H9 (cell line): ENCODE measurements around the gene GALNT13. TPM values are rescaled to one million over a fixed set of nuclear protein-coding genes. Genes with fewer than 3 reads are reported as not detected.

Experiments
- DNase-seq: peaks from one replicate; pipeline ENCODE4 v3.0.0-alpha.2; 2017
- H2AFZ ChIP-seq: one replicate; pipeline ENCODE4 v1.6.1; 2013; ENCODE audit warnings: mild to moderate bottlenecking, low read length, control low read depth, moderate library complexity
- H2AK5ac ChIP-seq: 2 replicates; pipeline ENCODE4 v1.6.1; 2013; ENCODE audit warnings: low read length, control low read depth, mixed read lengths; ENCODE audit not compliant: insufficient read length
- H2BK120ac ChIP-seq: one replicate; pipeline ENCODE4 v1.6.1; 2013; ENCODE audit warnings: low read depth, mild to moderate bottlenecking, low read length, control low read depth, inconsistent platforms; ENCODE audit not compliant: poor library complexity, severe bottlenecking
- H2BK12ac ChIP-seq: 2 replicates; pipeline ENCODE4 v1.6.1; 2013; ENCODE audit warnings: low read length, control low read depth, mixed read lengths, low read depth; ENCODE audit not compliant: insufficient read length
- H2BK15ac ChIP-seq: 2 replicates; pipeline ENCODE4 v1.6.1; 2013; ENCODE audit warnings: low read depth, low read length, control low read depth
- H2BK20ac ChIP-seq: one replicate; pipeline ENCODE4 v1.6.1; 2013; ENCODE audit warnings: low read depth, mild to moderate bottlenecking, low read length, control low read depth, inconsistent platforms; ENCODE audit not compliant: poor library complexity, severe bottlenecking
- H2BK5ac ChIP-seq: 2 replicates; pipeline ENCODE4 v1.6.1; 2013; ENCODE audit warnings: low read length, control low read depth, mixed read lengths; ENCODE audit not compliant: insufficient read length
- H3K14ac ChIP-seq: 2 replicates; pipeline ENCODE4 v1.6.1; 2013; ENCODE audit warnings: low read length, control low read depth; ENCODE audit not compliant: insufficient read depth
- H3K18ac ChIP-seq: 2 replicates; pipeline ENCODE4 v1.6.1; 2013; ENCODE audit warnings: low read depth, mild to moderate bottlenecking, mixed read lengths, low read length, control low read depth; ENCODE audit not compliant: insufficient read length
- H3K23ac ChIP-seq: 2 replicates; pipeline ENCODE4 v1.6.1; 2013; ENCODE audit warnings: low read length, control low read depth, mixed read lengths, low read depth; ENCODE audit not compliant: insufficient read length
- H3K23me2 ChIP-seq: 2 replicates; pipeline ENCODE4 v1.6.1; 2013; ENCODE audit warnings: low read depth, mild to moderate bottlenecking, mixed read lengths, low read length, control low read depth; ENCODE audit not compliant: insufficient read length, poor library complexity, severe bottlenecking
- H3K27ac ChIP-seq: 2 replicates; pipeline ENCODE4 v1.5.1; 2013; ENCODE audit warnings: low read length, control low read depth, mixed read lengths, low read depth; ENCODE audit not compliant: insufficient read length
- H3K27me3 ChIP-seq: 2 replicates; pipeline ENCODE4 v1.6.1; 2013; ENCODE audit warnings: low read length, control low read depth, inconsistent platforms; ENCODE audit not compliant: insufficient read depth
- H3K4ac ChIP-seq: 2 replicates; pipeline ENCODE4 v1.6.1; 2013; ENCODE audit warnings: low read depth, mild to moderate bottlenecking, control low read depth, inconsistent platforms, low read length, moderate library complexity
- H3K4me1 ChIP-seq: 2 replicates; pipeline ENCODE4 v1.6.1; 2013; ENCODE audit warnings: low read length, control low read depth, inconsistent platforms; ENCODE audit not compliant: insufficient read depth
- H3K4me2 ChIP-seq: 2 replicates; pipeline ENCODE4 v1.6.1; 2013; ENCODE audit warnings: low read length, control low read depth, mixed read lengths; ENCODE audit not compliant: insufficient read length, insufficient read depth
- H3K56ac ChIP-seq: 2 replicates; pipeline ENCODE4 v1.6.1; 2013; ENCODE audit warnings: low read depth, mild to moderate bottlenecking, mixed read lengths, low read length, control low read depth; ENCODE audit not compliant: insufficient read length
- H3K79me1 ChIP-seq: 2 replicates; pipeline ENCODE4 v1.6.1; 2013; ENCODE audit warnings: low read depth, mild to moderate bottlenecking, moderate library complexity, low read length, control low read depth, inconsistent platforms; ENCODE audit not compliant: insufficient read depth, poor library complexity, severe bottlenecking
- H3K79me2 ChIP-seq: 2 replicates; pipeline ENCODE4 v1.6.1; 2013; ENCODE audit warnings: low read length, control low read depth, inconsistent platforms; ENCODE audit not compliant: insufficient read depth
- H3K9ac ChIP-seq: 2 replicates; pipeline ENCODE4 v1.6.1; 2013; ENCODE audit warnings: low read length, control low read depth, mixed read lengths; ENCODE audit not compliant: insufficient read length; ENCODE audit errors: extremely low read depth
- H3K9me3 ChIP-seq: one replicate; pipeline ENCODE4 v1.6.1; 2013; ENCODE audit warnings: low read depth, low read length, inconsistent platforms; ENCODE audit not compliant: control insufficient read depth
- H3T11ph ChIP-seq: one replicate; pipeline ENCODE4 v1.6.1; 2013; ENCODE audit warnings: mild to moderate bottlenecking, low read length, control low read depth, inconsistent platforms
- H4K20me1 ChIP-seq: one replicate; pipeline ENCODE4 v1.6.1; 2013; ENCODE audit not compliant: control insufficient read depth, insufficient read length, insufficient read depth
- H4K5ac ChIP-seq: 2 replicates; pipeline ENCODE4 v1.6.1; 2013; ENCODE audit warnings: low read depth, mild to moderate bottlenecking, mixed read lengths, low read length, control low read depth; ENCODE audit not compliant: insufficient read length
- H4K8ac ChIP-seq: replicated peaks from 2 replicates; pipeline ENCODE4 v1.6.1; 2013; ENCODE audit warnings: low read length, control low read depth, mixed read lengths, low read depth; ENCODE audit not compliant: insufficient read length
- H4K91ac ChIP-seq: 2 replicates; pipeline ENCODE4 v1.6.1; 2013; ENCODE audit warnings: low read depth, mild to moderate bottlenecking, moderate library complexity, mixed read lengths, low read length, control low read depth; ENCODE audit not compliant: insufficient read length
- H3K27ac Mint-ChIP-seq, 3 experiments: 2 replicates in 2 of 3; 3 replicates in 1 of 3; pipeline ENCODE4 v1.8.0; 2020 to 2021; ENCODE audit warnings: mixed read lengths in 3 of 3, mild to moderate bottlenecking in 1 of 3, moderate library complexity in 1 of 3
- H3K27me3 Mint-ChIP-seq: 2 replicates; pipeline ENCODE4 v1.8.0; 2021; ENCODE audit warnings: low read depth, mild to moderate bottlenecking, moderate library complexity, mixed read lengths
- H3K36me3 Mint-ChIP-seq, 3 experiments: 2 replicates in 2 of 3; 3 replicates in 1 of 3; pipeline ENCODE4 v1.8.0; 2020 to 2021; ENCODE audit warnings: low read depth in 3 of 3, mixed read lengths in 3 of 3; ENCODE audit not compliant: insufficient read depth in 1 of 3
- H3K4me1 Mint-ChIP-seq, 2 experiments: 2 replicates each; pipeline ENCODE4 v1.8.0; 2020; ENCODE audit warnings: mixed read lengths in 2 of 2
- H3K4me3 Mint-ChIP-seq, 2 experiments: 2 replicates in 1 of 2; 3 replicates in 1 of 2; pipeline ENCODE4 v1.8.0; 2020 to 2021; ENCODE audit warnings: mild to moderate bottlenecking in 2 of 2, mixed read lengths in 2 of 2, moderate library complexity in 1 of 2
- H3K9me3 Mint-ChIP-seq, 2 experiments: 2 replicates in 1 of 2; 3 replicates in 1 of 2; pipeline ENCODE4 v1.8.0; 2020; ENCODE audit warnings: mild to moderate bottlenecking in 2 of 2, mixed read lengths in 2 of 2, moderate library complexity in 1 of 2
- WGBS: extraction: QIAGEN DNeasy Blood & Tissue Kit; methylation state at CpG from one replicate; pipeline ENCODE4 v1.1.7; 2013; ENCODE audit warnings: missing lambda C conversion rate, low lambda C conversion rate, mixed read lengths; ENCODE audit not compliant: insufficient read length; ENCODE audit errors: extremely low coverage; 5-methylcytosine and 5-hydroxymethylcytosine counted together
- total RNA-seq: library from RNA; stranded (reverse); gene quantifications from 2 replicates; pipeline ENCODE4 v1.2.1, GENCODE V29; 2021
- TF ChIP-seq, protein P1 (sequence below): fragments of 200-600 bp; sonication (generic); conservative IDR thresholded peaks from 3 replicates; pipeline ENCODE4 v1.8.0; 2021; ENCODE audit warnings: antibody characterized with exemption, mild to moderate bottlenecking

GALNT13 gene
- total RNA-seq, 1 experiment from 2014 or later, result 6.6 TPM

DNA sequence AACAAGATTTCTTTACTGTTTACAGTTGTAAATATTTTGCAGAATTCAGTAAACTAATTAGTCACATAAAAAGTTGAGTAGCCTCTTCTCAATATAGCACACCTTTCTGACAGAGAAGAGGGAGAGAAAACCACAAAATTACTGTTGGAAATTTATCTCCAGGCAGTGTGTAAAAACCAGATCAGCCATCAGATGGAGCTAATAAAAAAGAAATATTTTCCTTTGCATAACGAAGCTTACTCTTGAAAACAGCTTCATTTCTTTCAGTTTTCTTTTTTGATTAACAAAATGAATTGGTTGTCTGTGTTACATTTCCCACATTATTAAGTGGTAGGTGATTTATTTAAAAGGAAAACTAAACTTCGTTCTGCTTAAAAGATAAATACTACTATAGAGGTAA is 567.4 kb downstream of the GALNT13 start:
- H3K9me3 ChIP-seq, result no peaks in the 10 kb centered on the region
- H3K23me2 ChIP-seq, result no peaks in the 10 kb centered on the region
- Mint-ChIP-seq H3K9me3 (no peaks in the 10 kb centered on the region), H3K27me3 (no peaks in the 10 kb centered on the region), H3K27ac (no peak overlapping the region), H3K4me3 (no peak overlapping the region), H3K4me1 (no peaks in the 10 kb centered on the region), H3K36me3 (no peaks in the 10 kb centered on the region)
- H2AFZ ChIP-seq, result no peak overlapping the region
- H3T11ph ChIP-seq, result no peak overlapping the region
- no peak overlapping the region for H3K23ac ChIP-seq
- no peak for DNase-seq
- H2BK20ac ChIP-seq, result no peak overlapping the region
- no peak overlapping the region for H2BK120ac ChIP-seq
- no peaks in the 10 kb centered on the region for H3K4me1 ChIP-seq
- no peaks in the 10 kb centered on the region for H4K20me1 ChIP-seq
- H2BK5ac ChIP-seq, result no peak overlapping the region
- H3K4me2 ChIP-seq, result no peak overlapping the region
- H2AK5ac ChIP-seq, result no peak overlapping the region
- H3K56ac ChIP-seq, result no peak overlapping the region
- H3K27me3 ChIP-seq, result no peaks in the 10 kb centered on the region
- H3K9ac ChIP-seq, result no peak overlapping the region
- no peak overlapping the region for H2BK12ac ChIP-seq
- no peak overlapping the region for H2BK15ac ChIP-seq
- no peak overlapping the region for H3K14ac ChIP-seq
- no peak overlapping the region for H4K5ac ChIP-seq
- TF ChIP-seq, protein P1, sequence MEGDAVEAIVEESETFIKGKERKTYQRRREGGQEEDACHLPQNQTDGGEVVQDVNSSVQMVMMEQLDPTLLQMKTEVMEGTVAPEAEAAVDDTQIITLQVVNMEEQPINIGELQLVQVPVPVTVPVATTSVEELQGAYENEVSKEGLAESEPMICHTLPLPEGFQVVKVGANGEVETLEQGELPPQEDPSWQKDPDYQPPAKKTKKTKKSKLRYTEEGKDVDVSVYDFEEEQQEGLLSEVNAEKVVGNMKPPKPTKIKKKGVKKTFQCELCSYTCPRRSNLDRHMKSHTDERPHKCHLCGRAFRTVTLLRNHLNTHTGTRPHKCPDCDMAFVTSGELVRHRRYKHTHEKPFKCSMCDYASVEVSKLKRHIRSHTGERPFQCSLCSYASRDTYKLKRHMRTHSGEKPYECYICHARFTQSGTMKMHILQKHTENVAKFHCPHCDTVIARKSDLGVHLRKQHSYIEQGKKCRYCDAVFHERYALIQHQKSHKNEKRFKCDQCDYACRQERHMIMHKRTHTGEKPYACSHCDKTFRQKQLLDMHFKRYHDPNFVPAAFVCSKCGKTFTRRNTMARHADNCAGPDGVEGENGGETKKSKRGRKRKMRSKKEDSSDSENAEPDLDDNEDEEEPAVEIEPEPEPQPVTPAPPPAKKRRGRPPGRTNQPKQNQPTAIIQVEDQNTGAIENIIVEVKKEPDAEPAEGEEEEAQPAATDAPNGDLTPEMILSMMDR, result peak; percentile 46
- no peaks in the 10 kb centered on the region for H3K79me2 ChIP-seq
- H3K18ac ChIP-seq, result no peak overlapping the region
- no peak overlapping the region for H4K91ac ChIP-seq
- no peak overlapping the region for H3K4ac ChIP-seq
- WGBS, result no CpG with 5 or more reads among the region's 2 CpGs
- H3K27ac ChIP-seq, result no peak overlapping the region
- no peaks in the 10 kb centered on the region for H3K79me1 ChIP-seq
- no peak overlapping the region for H4K8ac ChIP-seq
